Keratinocyte (primary cell): ENCODE results near the gene NLGN3. TPM values are rescaled to one million over a fixed set of nuclear protein-coding genes. Genes with fewer than 3 reads are reported as not detected.

Source experiments
- DNase-seq: peaks from one replicate; pipeline ENCODE4 v3.0.0-alpha.2; 2011; ENCODE audit warnings: low read depth, missing footprints, low spot score
- FAIRE-seq: peaks from 2 replicates; lab custom pipeline; 2011; peaks lifted over from hg19 to GRCh38; lab: Jason Lieb, UNC
- H2AFZ ChIP-seq: 2 replicates; pipeline ENCODE4 v1.6.0; 2012; ENCODE audit warnings: low read length, control low read depth, inconsistent platforms; ENCODE audit not compliant: control insufficient read depth
- H3K27ac ChIP-seq: 2 replicates; pipeline ENCODE4 v1.5.1; 2011; ENCODE audit warnings: low read length; ENCODE audit not compliant: control insufficient read depth, insufficient read depth
- H3K27me3 ChIP-seq: 3 replicates; pipeline ENCODE4 v1.6.0; 2011; ENCODE audit warnings: low read length; ENCODE audit not compliant: control insufficient read depth, insufficient read depth; ENCODE audit errors: extremely low read depth
- H3K36me3 ChIP-seq, 2 experiments: 2 replicates in 1 of 2; 3 replicates in 1 of 2; pipeline ENCODE4 v1.5.1; 2011; ENCODE audit warnings: low read length in 2 of 2, mild to moderate bottlenecking in 1 of 2; ENCODE audit not compliant: control insufficient read depth in 2 of 2, insufficient read depth in 2 of 2; ENCODE audit errors: extremely low read depth in 1 of 2
- H3K4me1 ChIP-seq: 3 replicates; pipeline ENCODE4 v1.5.1; 2011; ENCODE audit warnings: low read length; ENCODE audit not compliant: control insufficient read depth, insufficient read depth; ENCODE audit errors: extremely low read depth
- H3K4me2 ChIP-seq: 3 replicates; pipeline ENCODE4 v1.6.0; 2011; ENCODE audit warnings: low read depth, low read length; ENCODE audit not compliant: control insufficient read depth, insufficient read depth; ENCODE audit errors: extremely low read depth
- H3K4me3 ChIP-seq, 3 experiments: fragments of 200-600 bp in 1 of 3; sonication (generic) in 1 of 3; 2 replicates in 2 of 3; 3 replicates in 1 of 3; pipeline ENCODE4 v1.5.1; 2011 to 2016; ENCODE audit warnings: low read length in 3 of 3, mild to moderate bottlenecking in 3 of 3, control low read depth in 2 of 3, inconsistent platforms in 1 of 3, low read depth in 1 of 3, mixed read lengths in 1 of 3, mixed run types in 1 of 3, moderate library complexity in 1 of 3; ENCODE audit not compliant: control insufficient read depth in 2 of 3, insufficient read depth in 2 of 3; ENCODE audit errors: extremely low read depth in 1 of 3
- H3K79me2 ChIP-seq: 2 replicates; pipeline ENCODE4 v1.6.0; 2012; ENCODE audit warnings: low read length; ENCODE audit not compliant: control insufficient read depth, insufficient read depth
- H3K9ac ChIP-seq: 3 replicates; pipeline ENCODE4 v1.6.0; 2011; ENCODE audit warnings: low read length; ENCODE audit not compliant: control insufficient read depth, insufficient read depth; ENCODE audit errors: extremely low read depth
- H3K9me1 ChIP-seq: 3 replicates; pipeline ENCODE4 v1.6.0; 2011; ENCODE audit warnings: low read length; ENCODE audit not compliant: control insufficient read depth, insufficient read depth; ENCODE audit errors: extremely low read depth
- H3K9me3 ChIP-seq: 2 replicates; pipeline ENCODE4 v1.5.1; 2012; ENCODE audit warnings: low read depth, low read length; ENCODE audit not compliant: control insufficient read depth
- H4K20me1 ChIP-seq: 3 replicates; pipeline ENCODE4 v1.6.0; 2011; ENCODE audit warnings: low read length; ENCODE audit not compliant: control insufficient read depth, insufficient read depth; ENCODE audit errors: extremely low read depth
- EZH2 ChIP-seq: IDR thresholded peaks from one replicate; pipeline ENCODE4 v1.6.1; 2012; ENCODE audit warnings: inconsistent platforms, mild to moderate bottlenecking, low read length, moderate library complexity
- dilution Hi-C: fragments of 300-500 bp; cut with MboI; formaldehyde crosslinking; loops from one replicate; pipeline ENCODE4 v1.7.0; 2020; ENCODE audit warnings: low sequenced_read_pairs; ENCODE audit not compliant: extremely low pct_ligation_motif_present
- polyA plus RNA-seq, 5 experiments: library from polyadenylated mRNA; depleted of rRNA in 3 of 5; stranded (reverse) in 3 of 5; stranded (forward) in 1 of 5; unstranded in 1 of 5; fragments of >200 nt; gene quantifications; 1 replicate in 1 of 5; 2 replicates in 3 of 5; 3 replicates in 1 of 5; pipeline versions ENCODE4 v1.2.1 to v1.2.3, GENCODE V29; 2011 to 2012; ENCODE audit warnings: missing spikeins in 2 of 5, low read depth in 1 of 5, low replicate concordance in 1 of 5
- TF ChIP-seq, protein P1 (sequence below), 3 experiments: IDR thresholded peaks in 1 of 3; conservative IDR thresholded peaks in 1 of 3; optimal IDR thresholded peaks in 1 of 3; 2 replicates in 2 of 3; 3 replicates in 1 of 3; pipeline versions ENCODE3 to v1.5.1; 2011; ENCODE audit warnings: low read length in 3 of 3, mild to moderate bottlenecking in 3 of 3, moderate library complexity in 2 of 3, control low read depth in 1 of 3, inconsistent platforms in 1 of 3; ENCODE audit not compliant: insufficient read depth in 2 of 3; ENCODE audit errors: extremely low read depth in 1 of 3

The NLGN3 gene
- polyA plus RNA-seq, 1 donor (not counting 4 experiments of a cell fraction or from before 2014, with no cell fraction given) = 0.05 TPM

- Histone ChIP-seq H4K20me1 (no peaks in the 10 kb centered on the region), H3K9ac (no peak overlapping the region), H3K9me1 (no peaks in the 10 kb centered on the region), H3K79me2 (no peaks in the 10 kb centered on the region), H3K36me3 (no peaks in the 10 kb centered on the region), H3K27ac (no peak overlapping the region), H3K4me3 (no peak overlapping the region), H3K9me3 (no peaks in the 10 kb centered on the region), H2AFZ (no peak overlapping the region), H3K27me3 (no peaks in the 10 kb centered on the region), H3K4me2 (no peak overlapping the region), H3K4me1 (no peaks in the 10 kb centered on the region)
- DNase-seq (no peak), FAIRE-seq (no peak)
- TF ChIP-seq, protein P1, sequence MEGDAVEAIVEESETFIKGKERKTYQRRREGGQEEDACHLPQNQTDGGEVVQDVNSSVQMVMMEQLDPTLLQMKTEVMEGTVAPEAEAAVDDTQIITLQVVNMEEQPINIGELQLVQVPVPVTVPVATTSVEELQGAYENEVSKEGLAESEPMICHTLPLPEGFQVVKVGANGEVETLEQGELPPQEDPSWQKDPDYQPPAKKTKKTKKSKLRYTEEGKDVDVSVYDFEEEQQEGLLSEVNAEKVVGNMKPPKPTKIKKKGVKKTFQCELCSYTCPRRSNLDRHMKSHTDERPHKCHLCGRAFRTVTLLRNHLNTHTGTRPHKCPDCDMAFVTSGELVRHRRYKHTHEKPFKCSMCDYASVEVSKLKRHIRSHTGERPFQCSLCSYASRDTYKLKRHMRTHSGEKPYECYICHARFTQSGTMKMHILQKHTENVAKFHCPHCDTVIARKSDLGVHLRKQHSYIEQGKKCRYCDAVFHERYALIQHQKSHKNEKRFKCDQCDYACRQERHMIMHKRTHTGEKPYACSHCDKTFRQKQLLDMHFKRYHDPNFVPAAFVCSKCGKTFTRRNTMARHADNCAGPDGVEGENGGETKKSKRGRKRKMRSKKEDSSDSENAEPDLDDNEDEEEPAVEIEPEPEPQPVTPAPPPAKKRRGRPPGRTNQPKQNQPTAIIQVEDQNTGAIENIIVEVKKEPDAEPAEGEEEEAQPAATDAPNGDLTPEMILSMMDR (optimal IDR thresholded peaks at IDR 0.05 in 1 of 3, IDR thresholded peaks at IDR 0.05 in 1 of 3, conservative IDR thresholded peaks at IDR 0.05 in 1 of 3; ENCODE audit: extremely low read depth in 1 of 3, insufficient read depth in 2 of 3, low read length in 3 of 3) = no peak
- no peak for TF ChIP-seq EZH2
- dilution Hi-C loops = no loop called here
Observed at GRCh38 chrX:71210816-71211215, 66.2 kb downstream of the NLGN3 start.

- FAIRE-seq (no peak), DNase-seq (no peak)
- Histone ChIP-seq H3K9me1 (no peaks in the 10 kb centered on the region), H3K4me1 (no peaks in the 10 kb centered on the region), H3K9ac (no peak overlapping the region), H2AFZ (no peak overlapping the region), H3K27ac (no peak overlapping the region), H3K4me3 (no peak overlapping the region), H3K4me2 (no peak overlapping the region), H3K9me3 (no peaks in the 10 kb centered on the region), H3K36me3 (no peaks in the 10 kb centered on the region), H3K27me3 (no peaks in the 10 kb centered on the region), H4K20me1 (no peaks in the 10 kb centered on the region), H3K79me2 (no peaks in the 10 kb centered on the region)
- dilution Hi-C loops = no loop called here
- TF ChIP-seq, protein P1 (optimal IDR thresholded peaks at IDR 0.05 in 1 of 3, IDR thresholded peaks at IDR 0.05 in 1 of 3, conservative IDR thresholded peaks at IDR 0.05 in 1 of 3; ENCODE audit: extremely low read depth in 1 of 3, insufficient read depth in 2 of 3, low read length in 3 of 3) = no peak
- no peak for TF ChIP-seq EZH2
Observed at GRCh38 chrX:71212536-71212935, 67.9 kb downstream of the NLGN3 start.
